Breast epithelium (tissue), 3 donors: ENCODE data around the gene CHST9.

Source experiments
- CTCF ChIP-seq, 3 donors: fragments of 450-650 bp; IDR thresholded peaks; one replicate each; pipeline ENCODE4 v1.5.1; 2016 to 2017; ENCODE audit warnings: antibody characterized with exemption in 3 of 3, mild to moderate bottlenecking in 3 of 3, moderate library complexity in 3 of 3
- POLR2A ChIP-seq: fragments of 450-650 bp; IDR thresholded peaks from one replicate; pipeline ENCODE4 v1.6.1; 2016; ENCODE audit warnings: antibody characterized with exemption, mild to moderate bottlenecking, moderate library complexity
- POLR2AphosphoS5 ChIP-seq, 3 donors: sonication (generic); formaldehyde crosslinking; IDR thresholded peaks; one replicate each; pipeline ENCODE4 v1.6.1; 2017; ENCODE audit warnings: antibody characterized with exemption in 3 of 3

- no peak for TF ChIP-seq CTCF (IDR thresholded peaks at IDR 0.05)
- TF ChIP-seq POLR2A: no peak
- TF ChIP-seq POLR2AphosphoS5 (IDR thresholded peaks at IDR 0.05): no peak
These were observed 71.8 kb downstream of the CHST9 start for GRCh38 chr18:27113358-27113757.
